Measurements from ENCODE around the gene CRY1.
"Not testable (repeated sequence)": the region's sequence is repeated elsewhere in the genome, so short reads cannot be mapped to it uniquely, and the experiment has no call there.

The CRY1 gene

DNA sequence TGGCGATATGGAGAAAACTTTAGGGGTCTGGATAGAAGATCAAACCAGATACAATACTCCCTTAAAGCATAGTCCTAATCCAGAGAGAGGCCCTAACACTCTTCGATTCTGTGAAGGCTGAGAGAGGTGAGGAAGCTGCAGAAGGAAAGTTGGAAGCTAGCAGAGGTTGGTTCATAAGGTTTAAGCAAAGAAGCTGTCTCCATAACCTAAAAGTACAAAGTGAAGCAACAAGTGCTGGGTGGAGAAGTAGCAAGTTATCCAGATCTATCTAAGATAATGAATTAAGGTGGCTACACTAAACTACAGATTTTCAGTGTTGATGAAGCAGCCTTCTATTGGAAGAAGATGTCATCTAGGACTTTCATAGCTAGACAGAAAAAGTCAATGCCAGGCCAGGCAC lies 81.8 kb downstream of the CRY1 start:
- no peak for DNase-seq (ENCODE audit: low read depth in 3 of 3)

DNA sequence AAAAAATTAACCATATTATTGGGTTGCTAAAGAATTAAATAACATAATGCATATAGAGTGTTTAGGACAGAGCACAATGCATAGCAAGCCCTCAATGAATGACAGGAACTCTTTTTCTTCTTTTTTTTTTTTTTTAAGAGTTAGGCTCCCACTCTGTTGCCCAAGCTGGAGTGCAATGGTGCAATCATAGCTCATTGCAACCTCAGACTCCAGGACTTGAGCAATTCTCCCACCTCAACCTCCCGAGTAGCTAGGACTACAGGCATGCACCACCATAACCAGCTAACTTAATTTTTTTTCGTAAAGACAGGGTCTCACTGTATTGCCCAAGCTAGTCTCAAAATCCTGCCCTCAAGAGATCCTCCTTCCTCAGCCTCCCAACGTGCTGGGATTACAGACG lies 85.9 kb downstream of the CRY1 start:
- DNase-seq (ENCODE audit: low read depth in 3 of 3) = no peak

DNA sequence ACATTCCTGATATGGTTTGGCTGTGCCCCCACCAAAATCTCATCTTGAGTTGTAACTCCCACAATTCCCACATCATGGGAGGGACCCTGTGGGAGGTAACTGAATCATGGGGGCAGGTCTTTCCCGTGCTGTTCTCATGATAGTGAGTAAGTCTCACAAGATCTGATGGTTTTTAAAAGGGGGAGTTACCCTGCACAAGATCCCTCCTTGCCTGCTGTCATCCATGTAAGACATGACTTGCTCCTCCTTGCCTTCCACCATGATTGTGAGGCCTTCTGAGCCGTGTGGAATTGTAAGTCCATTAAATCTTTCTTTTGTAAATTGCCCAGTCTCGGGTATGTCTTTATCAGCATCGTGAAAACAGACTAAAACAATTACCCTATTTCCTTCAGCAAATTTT lies 90.7 kb downstream of the CRY1 start:
- DNase-seq (ENCODE audit: low read depth in 3 of 3) = not testable (repeated sequence)

DNA sequence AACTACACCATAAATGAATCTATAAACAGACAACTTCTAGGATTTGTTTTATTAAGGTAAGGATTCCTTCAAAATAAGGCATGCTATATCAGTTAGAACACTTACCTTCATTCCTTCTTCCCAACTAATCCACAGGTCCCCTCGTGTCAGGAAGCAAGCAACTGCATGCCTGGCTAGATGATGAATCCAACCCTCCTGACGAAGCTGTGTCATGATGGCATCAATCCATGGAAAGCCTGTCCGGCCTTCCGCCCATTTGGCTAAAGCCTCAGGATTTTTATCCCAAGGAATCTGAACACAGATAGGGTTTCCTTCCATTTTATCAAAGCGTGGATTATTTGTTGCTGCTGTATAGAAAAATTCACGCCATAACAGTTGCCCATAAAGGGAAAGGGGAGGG lies 93.9 kb downstream of the CRY1 start:
- no peak for DNase-seq (ENCODE audit: low read depth in 3 of 3)

DNA sequence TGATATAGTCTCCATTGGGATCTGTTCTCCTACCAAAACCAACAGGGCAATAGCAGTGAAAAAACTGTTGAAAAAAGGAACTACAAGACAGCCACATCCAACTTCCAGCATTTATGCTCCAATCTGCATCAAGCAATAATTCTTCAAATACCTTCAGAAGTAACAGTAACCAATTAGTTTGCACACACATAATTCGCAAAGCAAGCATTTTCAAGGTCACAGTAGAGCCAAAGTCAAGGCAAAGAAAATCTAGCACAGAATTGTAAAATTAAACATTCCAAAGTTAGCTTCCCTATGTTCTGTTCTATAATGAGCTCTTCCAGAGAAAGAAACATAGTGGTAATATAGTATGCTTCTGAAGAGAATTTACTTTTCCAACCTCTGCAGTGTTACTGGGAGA lies 95.4 kb downstream of the CRY1 start:
- DNase-seq (ENCODE audit: low read depth in 3 of 3) = no peak

DNA sequence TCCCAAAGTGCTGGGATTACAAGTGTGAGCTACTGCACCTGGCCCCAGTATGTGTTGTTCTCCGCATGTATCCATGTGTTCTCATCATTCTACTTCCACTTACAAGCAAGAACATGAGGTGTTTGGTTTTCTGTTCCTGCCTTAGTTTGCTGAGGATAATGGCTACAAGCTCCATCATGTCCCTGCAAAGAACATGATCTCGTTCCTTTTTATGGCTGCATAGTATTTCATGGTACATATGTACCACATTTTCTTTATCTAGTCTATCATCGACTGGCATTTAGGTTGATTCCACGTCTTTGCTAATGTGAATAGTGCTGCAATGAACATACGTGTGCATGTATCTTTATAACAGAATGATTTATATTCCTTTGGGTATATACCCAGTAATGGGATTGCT lies 97.2 kb downstream of the CRY1 start:
- DNase-seq (ENCODE audit: low read depth in 3 of 3) = not testable (repeated sequence)

DNA sequence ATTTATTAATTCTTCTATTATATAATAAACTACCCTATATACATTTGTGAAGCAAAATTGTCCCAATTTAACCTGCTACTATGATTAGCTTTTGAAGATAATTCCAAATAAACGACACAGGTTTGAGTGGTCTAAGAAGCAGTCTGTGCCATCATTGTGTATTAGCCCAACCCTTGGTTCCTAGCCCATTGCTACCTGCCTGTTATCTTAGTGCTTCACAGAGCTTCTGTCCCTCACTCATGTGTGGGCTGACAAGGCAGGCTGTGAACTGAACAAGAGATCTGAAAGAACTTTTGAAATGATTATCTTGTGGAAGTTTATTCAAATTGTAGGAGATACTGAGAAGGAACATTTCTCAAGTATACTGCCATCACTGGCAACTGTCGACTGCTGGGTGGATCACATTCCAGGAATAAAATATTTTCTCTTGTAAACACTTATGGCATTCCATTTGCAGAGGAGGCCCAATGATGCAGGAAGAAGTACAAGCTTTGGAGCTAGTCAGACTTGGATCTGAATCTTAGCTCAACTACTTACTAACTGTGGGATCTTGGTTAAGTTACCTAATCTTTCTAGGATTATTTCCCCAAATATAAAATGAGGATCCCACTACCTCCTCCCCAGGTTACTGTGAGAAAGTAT lies 98.6 kb downstream of the CRY1 start:
- DNase-seq (ENCODE audit: low read depth in 3 of 3) = no peak

DNA sequence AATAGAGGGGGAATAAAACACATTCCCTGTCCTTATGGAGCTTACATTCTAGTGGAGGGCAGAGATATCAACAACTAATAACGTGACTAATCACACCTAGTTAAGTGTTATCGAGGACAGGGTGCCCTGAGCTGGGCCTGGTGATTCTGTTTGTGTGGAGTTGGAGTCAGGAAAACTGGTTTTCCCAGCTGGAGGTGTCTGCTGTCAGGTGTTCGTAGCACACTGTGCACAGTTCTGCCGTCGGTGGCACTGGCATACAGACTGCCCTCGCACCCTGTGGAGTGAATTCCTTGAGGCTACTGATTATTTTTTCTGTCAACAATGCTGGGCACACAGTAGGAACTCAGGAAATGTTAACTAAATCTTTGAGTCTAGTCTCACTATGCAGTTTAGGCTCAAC lies 105.5 kb downstream of the CRY1 start:
- DNase-seq (ENCODE audit: low read depth in 3 of 3) = no peak

DNA sequence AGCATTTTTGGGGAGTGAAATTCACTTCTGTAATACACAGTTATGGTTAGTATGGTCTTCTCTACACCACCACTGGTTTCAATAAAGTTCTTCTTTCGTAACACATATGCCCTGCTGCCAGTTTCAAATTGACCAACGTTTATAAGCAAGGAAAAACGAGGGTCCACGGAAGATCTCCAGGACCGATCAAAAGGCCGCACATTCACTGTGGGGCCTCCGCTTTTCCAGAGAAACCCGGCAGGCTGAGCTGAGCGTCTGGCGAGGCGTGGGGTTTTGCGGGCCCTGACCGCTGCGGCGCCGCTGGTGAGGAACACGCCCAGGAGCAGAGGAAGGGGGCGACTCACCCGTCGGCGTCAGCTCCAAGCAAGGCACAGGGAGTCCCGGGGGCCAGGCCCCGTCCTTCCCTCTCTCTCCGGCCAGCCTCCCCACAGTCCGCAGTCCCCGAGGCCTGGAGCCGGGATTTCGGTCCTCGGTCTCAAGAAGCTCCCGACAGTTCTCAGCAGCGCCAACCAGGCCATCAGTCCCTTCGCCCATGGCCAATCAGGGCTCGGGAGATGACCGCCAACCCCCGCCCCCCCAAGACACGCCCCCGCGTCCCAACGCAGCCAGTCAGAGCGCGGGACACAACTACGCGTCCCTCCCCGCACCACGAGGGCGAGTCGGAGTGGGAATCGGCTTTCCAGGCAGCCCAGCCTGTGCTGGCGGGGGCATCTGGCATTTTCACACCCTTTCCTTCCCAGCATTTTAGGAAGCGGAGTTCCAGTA lies 106.5 kb downstream of the CRY1 start, which contains the start of gene MTERF2:
Gene MTERF2, minus strand, starts transcription at position 522 of the 765 bp plus-strand sequence. CDS start 8,432 bp downstream, outside the sequence.
- peak; percentile 69 to 81 (median 72) for DNase-seq (ENCODE audit: low read depth in 3 of 3)

DNA sequence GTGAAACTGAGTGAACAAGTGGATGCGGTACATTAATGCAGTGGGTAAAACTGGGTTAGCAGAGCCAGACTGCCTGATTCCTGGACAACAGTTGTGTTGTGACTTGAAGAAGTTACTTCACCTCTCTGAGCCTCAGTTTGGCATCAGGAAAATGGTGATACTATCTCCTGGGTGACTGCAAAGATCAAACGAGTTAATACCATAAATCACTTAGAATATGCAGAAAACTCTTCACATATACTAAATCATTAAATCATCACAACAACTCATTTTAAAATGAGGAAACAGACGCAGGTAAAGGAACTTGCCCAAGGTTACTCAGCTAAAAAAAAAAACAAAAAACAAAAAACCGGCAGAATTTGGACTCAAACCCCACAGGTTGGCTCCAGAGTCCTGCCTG lies 107.2 kb downstream of the CRY1 start:
- no peak for DNase-seq (ENCODE audit: low read depth in 3 of 3)

DNA sequence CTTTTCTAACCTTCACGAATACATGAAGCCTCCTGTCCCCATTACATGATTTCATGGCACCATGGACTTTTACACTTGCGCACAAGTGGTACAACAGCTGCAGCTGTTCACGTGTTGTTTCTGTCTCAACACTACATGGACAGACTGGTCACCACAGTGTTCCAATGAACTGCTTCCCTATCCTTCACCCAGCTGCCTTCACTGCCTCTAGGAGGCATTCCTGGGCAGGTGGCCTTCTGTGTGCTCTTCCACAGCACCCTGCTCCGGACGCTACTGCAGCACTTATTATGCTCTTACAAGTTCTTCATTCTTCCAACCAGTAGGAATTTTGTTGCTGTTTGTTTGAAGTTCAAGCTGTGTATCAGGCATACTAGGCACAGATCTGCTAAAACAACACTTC lies 107.9 kb downstream of the CRY1 start:
- DNase-seq (ENCODE audit: low read depth in 3 of 3) = no peak

DNA sequence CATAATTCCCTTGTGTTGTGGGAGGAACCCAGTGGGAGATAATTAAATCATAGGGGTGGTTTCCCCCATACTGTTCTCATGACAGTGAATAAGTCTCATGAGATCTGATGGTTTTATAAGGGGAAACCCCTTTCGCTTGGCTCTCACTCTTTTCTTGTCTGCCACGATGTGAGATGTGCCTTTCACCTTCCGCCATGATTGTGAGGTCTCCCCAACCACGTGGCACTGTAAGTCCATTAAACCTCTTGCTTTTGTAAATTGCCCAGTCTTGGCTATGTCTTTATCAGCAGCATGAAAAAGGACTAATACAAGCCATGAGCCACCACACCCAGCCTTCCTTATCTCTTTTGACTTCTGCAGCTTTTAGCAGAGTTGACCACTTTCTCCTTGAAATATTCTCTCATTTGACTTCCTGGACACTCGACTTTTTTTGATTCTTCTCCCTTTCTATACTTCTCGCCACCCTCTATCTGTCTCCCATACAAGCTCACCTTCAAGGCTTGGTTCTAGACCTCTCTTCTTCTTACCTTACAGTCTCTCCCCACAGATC lies 108.7 kb downstream of the CRY1 start:
- no peak for DNase-seq (ENCODE audit: low read depth in 3 of 3)

DNA sequence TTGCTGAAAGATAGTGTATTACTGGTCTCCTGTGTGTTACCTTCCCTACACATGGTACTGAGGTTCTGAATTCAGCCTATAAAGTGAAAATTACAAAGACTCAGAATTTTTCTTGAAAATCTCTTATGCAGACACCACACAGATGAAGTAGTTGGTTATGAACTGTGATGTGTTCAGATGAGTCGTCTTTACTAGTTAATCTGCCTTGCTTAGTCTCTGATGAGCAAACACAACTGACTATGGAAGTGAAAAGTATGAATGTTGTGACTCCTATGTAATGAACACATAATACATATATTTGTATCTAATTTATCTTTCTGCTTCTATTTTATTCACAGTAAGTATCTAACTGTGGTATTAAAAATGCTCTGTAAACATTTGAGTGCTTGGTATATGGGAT lies 111.1 kb downstream of the CRY1 start:
- DNase-seq (ENCODE audit: low read depth in 3 of 3) = no peak

DNA sequence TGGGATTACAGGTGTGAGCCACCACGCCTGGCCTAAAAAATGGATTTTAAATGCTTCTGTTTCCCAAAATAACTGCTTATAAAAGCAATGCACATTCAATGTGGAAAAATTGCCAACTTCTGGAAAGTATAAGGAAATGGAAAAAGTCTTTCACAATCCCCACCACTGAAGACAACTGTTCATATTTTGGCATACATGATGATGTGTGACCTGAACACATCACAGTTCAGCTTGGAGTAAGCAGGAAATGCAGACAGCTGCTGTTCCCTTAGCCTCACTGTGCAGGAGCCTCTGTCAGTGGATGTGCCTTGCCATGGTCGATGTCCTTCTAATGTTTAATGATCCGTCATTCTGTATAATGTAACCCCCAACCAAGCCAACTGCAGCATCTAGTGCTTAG lies 111.6 kb downstream of the CRY1 start:
- no peak for DNase-seq (ENCODE audit: low read depth in 3 of 3)

DNA sequence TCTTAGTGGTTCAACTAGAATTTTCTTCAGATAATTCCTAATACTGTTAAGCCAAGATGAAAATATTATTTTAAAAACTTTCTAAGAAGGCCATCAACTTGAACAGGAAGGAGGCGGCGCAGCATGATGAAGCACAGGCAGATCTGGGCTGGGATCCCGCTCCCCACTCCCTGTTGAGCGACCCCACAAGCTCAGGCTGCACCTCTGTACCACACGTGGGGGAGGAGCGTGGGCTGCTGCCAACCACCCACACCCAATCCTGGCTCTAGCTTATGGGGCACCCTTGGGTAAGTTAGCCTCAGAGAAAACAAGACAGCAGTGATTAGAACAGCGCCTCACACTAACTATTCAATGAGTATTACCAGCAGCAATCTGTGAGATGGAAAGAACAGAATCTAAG lies 112.4 kb downstream of the CRY1 start:
- no peak for DNase-seq (ENCODE audit: low read depth in 3 of 3)

DNA sequence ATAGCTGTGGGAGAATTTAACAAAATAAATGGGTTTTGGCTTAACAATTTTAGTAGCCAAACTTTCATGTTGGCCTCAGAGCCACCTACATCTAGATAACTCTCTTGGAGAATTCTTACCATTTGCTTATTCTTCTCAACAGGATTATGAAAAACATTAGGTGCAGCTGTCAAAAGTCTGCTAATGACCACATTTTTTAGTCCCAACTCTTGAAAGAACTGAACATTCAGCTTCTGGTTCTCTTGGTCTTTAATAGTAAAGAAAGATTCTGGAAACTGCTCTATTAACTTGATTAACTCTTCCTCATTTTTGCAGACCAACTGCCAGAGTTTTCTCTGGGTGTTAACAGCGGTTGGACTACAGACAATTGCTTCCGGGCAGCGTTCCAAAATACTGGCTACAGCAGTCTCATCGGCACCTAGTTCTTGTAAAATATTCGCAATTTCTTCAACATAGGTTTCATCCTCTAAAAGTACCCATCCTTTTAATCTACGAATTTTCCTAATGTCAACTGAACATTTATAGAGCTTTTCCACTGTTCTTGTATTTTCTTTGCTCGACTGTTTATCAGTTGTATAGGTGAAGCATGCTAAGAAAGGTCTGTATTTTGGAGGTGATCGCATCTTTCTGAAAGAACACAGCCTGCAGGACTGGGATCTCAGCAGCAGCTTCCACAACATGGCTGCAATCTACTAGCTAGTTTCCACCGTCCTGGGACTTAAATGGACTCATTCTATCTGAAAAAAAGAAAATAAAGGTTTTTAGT lies 115.1 kb downstream of the CRY1 start:
- no peak for DNase-seq (ENCODE audit: low read depth in 3 of 3)

DNA sequence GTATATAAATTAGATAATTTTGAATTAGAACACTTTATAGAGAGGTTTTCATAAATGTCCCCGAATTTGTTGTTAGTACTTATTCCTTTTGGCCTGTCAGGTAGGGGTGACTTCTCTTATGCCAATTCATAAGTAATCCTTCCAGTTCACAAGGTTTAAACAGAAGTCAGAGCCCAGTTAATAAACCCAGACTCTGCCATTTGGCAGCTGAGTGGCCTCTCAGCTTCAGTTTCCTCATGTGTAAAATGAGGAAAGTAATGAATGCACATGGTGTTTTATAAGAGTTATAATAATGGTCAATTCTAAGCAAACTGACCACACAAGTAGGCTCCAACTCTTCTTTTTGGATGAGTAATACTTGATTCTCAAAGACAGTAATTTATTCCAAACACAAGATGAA lies 116.7 kb downstream of the CRY1 start:
- no peak for DNase-seq (ENCODE audit: low read depth in 3 of 3)

DNA sequence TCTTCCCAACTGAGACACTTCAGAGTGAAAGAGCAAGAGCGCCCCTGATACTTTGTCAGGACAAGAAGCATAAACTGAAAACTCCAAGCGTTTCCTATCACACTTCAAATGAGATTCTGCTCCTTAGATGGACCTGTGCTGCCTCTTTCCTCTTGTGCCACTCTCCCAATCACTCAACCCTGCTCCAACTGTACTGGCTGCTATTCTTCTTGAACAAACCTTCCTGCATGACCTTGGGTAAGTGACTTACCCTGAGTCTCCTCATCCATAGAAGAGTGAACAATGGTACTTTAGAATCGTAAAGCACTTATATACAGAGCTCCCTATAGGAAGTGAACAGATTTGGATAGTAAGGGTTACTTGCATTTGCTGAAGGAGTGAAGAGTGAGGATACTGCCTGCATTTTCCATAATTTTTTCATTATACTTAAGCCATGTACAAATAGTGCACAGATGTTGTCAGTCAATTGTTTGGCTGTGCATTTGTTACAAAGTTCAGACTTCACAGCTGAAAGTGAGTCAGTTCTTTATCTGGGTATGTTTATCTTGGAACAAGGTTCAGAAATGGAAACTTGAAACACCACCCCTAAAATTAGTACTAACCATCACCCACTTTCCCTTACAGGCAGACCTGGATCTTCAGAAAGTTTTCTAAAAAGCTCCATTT lies 117.2 kb downstream of the CRY1 start:
- DNase-seq (ENCODE audit: low read depth in 3 of 3) = no peak

DNA sequence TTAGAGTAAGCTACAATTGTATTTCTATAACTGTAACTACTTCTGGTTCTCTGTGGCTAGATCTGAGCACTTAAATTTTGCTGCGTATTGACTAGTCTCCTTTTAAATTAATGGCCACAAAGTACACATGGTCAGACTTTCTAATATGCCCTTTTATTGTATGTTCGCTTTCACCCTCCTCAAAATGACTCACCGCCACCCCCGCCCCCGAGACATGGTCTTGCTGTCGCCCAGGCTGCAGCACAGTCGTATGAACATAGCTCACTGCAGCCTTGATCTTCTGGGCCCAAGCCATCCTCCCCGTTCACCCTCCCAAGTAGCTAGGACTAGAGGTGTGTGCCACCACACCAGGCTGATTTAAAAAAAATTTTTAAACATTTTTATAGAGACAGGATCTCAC lies 118.3 kb downstream of the CRY1 start:
- no peak for DNase-seq (ENCODE audit: low read depth in 3 of 3)

DNA sequence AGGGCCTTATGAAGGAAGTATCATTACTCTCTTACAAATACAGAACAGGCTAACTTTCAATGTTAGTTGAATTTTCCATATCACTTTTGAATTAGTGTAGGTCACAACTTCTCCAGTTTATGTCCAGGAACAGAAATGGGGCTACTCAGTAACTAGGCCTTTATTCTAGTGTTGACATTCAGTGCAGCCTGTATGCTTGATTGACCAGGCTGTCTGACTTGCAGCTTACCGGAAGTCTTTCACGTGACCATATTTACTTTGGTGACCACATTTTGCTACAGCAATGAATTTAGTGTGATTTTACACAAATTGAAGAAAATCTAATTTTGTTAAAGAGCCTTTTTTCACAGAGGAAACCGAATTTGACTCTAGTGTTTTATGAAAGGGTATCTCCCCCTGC lies 118.8 kb downstream of the CRY1 start:
- DNase-seq (ENCODE audit: low read depth in 3 of 3) = no peak

DNA sequence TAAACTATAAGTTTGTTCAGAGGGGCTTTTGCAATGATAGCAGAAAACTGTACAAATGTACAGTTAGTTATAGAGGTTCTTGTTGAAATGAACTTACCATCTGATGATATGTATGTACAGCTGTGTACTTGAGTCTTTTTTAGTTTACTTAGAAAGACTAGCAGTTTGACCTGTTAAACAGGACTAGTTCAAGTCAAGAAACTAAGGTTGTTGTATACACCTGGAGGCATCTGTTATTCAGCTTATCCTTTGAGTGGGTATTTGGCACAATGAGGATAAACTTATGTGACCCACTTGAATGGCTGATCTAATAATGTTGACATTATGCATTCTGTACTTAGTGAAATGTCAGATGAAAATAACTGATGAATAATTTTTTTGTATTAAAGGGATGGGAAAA lies 119.8 kb downstream of the CRY1 start:
- DNase-seq (ENCODE audit: low read depth in 3 of 3) = no peak

DNA sequence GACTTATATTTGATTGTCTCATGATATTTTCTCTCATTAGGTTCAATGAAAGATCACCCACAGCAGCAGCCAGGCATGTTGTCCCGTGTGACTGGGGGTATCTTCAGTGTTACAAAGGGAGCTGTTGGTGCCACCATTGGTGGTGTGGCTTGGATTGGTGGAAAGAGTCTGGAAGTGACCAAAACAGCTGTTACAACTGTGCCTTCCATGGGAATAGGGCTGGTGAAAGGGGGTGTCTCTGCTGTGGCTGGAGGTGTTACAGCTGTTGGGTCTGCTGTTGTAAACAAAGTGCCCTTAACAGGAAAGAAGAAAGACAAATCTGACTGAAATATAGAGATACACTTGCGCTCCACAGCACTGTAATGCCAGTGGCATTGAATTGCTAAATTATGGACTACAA lies 122.3 kb downstream of the CRY1 start:
- no peak for DNase-seq (ENCODE audit: low read depth in 3 of 3)

Measured in stimulated activated CD4-positive, alpha-beta T cell treated with anti-CD3 and anti-CD28 coated beads, TNF-alpha, amount 100 ng/mL, for 24 hours (primary cell).